AG10803 (cell line): ENCODE measurements around the gene GMEB2.

ENCODE experiments used
- DNase-seq: peaks from one replicate; pipeline ENCODE4 v3.0.0; 2010; ENCODE audit warnings: low read depth
- H3K4me3 ChIP-seq: 2 replicates; pipeline ENCODE4 v1.5.1; 2011; ENCODE audit warnings: mild to moderate bottlenecking, low read length, control low read depth
- TF ChIP-seq, protein P1 (sequence below): conservative IDR thresholded peaks from 2 replicates; pipeline ENCODE4 v1.5.1; 2011; ENCODE audit warnings: mild to moderate bottlenecking, low read length, control low read depth, inconsistent platforms

GMEB2 gene

GRCh38 chr20:63665708-63666107 is 38.8 kb upstream of the GMEB2 start:
- no peak overlapping the region for H3K4me3 ChIP-seq
- TF ChIP-seq, protein P1, sequence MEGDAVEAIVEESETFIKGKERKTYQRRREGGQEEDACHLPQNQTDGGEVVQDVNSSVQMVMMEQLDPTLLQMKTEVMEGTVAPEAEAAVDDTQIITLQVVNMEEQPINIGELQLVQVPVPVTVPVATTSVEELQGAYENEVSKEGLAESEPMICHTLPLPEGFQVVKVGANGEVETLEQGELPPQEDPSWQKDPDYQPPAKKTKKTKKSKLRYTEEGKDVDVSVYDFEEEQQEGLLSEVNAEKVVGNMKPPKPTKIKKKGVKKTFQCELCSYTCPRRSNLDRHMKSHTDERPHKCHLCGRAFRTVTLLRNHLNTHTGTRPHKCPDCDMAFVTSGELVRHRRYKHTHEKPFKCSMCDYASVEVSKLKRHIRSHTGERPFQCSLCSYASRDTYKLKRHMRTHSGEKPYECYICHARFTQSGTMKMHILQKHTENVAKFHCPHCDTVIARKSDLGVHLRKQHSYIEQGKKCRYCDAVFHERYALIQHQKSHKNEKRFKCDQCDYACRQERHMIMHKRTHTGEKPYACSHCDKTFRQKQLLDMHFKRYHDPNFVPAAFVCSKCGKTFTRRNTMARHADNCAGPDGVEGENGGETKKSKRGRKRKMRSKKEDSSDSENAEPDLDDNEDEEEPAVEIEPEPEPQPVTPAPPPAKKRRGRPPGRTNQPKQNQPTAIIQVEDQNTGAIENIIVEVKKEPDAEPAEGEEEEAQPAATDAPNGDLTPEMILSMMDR = no peak
- DNase-seq = no peak

DNA sequence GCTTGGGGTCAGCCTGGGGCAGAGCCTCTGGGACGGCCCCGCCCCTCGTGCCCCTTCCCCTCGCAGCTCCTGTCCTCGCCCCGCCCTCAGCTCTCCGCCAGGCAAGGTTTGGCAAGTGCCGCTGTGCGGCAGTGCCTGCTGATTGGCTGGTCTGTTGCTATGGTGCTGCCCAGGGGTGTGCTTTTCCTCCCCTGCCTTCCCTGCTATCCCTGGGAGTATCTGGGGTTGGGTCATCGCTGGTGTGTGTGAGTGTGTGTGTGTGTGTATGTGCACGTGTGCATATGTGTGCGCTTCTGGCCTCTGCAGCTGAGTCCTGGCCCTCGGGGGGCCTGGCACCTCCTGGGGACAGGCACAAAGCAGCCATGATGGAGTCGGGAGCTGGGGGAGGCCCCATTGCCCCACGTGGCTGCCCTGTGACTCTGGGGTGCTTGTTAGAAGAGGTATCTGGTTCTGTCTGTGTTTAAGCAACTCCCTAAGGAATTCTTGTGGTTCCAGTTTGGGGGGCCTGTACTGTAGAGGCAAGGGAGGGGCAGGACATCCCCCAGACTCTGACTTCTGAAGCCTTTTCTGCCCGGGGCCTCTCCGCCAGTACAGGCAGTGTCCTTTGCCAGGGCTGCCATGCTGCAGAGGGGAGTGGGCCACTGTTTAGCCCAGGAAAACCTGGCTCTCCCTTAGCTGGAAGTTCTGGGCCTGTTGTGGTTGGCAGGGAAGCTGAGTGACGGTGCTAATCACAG is 38.1 kb upstream of the GMEB2 start:
- TF ChIP-seq, protein P1 = no peak
- DNase-seq = no peak
- H3K4me3 ChIP-seq = no peak overlapping the region

DNA sequence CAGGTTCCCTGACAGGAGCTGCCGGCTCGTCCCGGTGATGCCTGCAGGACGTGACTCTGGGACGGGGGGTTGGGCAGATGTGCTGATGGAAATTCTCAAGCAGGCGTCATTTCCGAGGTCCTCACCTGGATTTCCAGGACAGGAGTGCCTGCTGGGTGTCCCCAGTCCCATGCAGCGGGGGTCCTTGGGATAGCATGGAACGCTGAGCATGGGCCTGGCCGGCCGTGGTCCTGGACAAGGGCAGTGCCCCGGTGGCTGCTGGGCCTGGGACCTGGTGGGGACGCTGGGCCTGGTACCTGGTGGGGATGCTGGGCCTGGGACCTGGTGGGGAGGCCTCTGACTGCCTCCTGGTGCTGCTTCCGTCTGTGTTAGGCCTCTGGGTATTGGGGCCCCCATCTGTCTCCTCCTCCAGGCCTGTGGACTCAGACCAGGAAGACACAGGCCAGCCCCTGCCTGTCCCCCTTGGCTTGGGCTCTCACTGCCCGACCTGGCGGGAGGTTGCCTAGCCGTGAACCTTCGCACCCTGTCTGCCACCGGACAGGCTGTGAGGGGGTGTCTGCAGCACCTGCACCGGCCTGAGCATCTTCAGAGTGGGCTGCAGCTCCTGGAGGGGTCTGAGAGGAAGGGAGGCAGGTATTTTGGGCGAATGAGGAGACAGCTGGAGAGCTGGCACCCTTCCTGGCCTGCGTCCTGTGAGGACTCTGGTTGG is 37.4 kb upstream of the GMEB2 start:
- TF ChIP-seq, protein P1 = no peak
- H3K4me3 ChIP-seq = no peak overlapping the region
- no peak for DNase-seq

- no peak overlapping the region for H3K4me3 ChIP-seq
- TF ChIP-seq, protein P1 = no peak
- DNase-seq = no peak
Measured at GRCh38 chr20:63663332-63664066, 36.6 kb upstream of the GMEB2 start.

DNA sequence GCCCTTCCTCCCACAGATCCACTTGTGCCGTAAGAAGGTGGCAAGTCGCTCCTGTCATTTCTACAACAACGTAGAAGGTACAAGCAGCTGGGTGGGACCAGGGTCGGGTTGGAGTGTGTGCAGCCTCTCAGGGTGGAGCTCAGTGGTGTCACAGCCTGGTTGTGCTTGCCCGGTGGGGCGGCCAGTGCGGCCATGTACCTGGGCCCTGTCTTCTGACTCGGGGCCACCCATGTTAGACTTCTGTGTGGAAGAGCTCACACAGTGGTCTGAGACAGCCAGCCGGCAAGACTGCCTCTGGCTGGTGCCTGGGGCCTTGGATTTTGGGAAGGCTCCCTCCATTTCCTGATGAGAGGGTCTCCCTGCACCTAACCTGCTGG is 35.9 kb upstream of the GMEB2 start:
- H3K4me3 ChIP-seq = no peak overlapping the region
- TF ChIP-seq, protein P1 = no peak
- no peak for DNase-seq

DNA sequence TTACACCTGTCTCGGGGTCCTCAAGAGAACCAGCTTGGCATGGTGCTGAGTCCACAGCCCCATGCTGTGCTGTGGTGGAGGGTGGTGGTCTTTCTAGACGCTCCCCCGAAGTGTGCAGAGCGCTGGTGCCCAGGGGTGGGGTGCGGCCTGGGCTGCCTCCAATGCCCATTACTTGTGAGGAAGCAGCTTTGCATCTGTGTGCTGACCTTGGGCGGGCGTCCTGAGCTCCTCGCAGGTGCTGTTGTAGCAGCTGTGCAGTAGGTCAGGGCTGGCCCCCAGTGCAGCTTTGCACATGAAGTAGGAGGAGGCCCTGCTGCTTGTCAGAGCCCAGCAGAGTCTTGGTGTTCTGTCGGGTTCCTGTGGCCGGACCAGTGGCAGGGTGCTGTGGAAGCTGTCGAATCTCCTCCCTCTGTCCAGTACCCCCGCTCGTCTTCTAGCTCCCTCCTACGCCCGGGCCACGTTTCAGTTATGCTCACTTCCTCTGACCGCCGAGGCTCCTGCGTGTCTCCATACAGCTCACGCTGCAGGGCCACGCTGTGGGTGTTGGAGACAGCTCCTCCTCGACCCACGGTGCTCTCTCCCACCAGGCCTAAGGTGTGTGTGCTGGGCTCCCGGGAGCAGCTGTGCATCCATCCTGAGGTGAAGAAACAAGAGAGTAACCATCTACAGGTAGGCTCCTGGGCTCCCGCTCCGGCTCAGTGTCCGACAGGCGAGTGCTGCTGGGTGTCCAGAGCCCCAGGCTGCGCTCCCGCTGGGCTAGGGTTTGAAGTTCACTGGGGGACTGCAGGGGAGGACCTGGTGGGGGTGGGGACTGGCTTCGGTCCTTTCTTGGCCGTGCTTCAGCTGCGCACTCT is 35.3 kb upstream of the GMEB2 start:
- TF ChIP-seq, protein P1 = no peak
- no peak for DNase-seq
- H3K4me3 ChIP-seq = no peak overlapping the region
